Esophagus muscularis mucosa (tissue), 4 donors: ENCODE results near the gene CHRNA1. TPM values are rescaled to one million over a fixed set of nuclear protein-coding genes. Genes with fewer than 3 reads are reported as not detected.
"Not testable (repeated sequence)": the region's sequence is repeated elsewhere in the genome, so short reads cannot be mapped to it uniquely, and the experiment has no call there.

Source experiments
- DNase-seq: peaks from one replicate; pipeline ENCODE4 v3.0.0-alpha.2; 2017; ENCODE audit errors: extremely low spot score
- H3K27ac ChIP-seq, 4 donors: fragments of 200-600 bp; sonication (generic); replicated peaks in 1 of 4; 1 replicate in 3 of 4; 2 replicates in 1 of 4; pipeline ENCODE4 v1.5.1; 2016 to 2019; ENCODE audit warnings: mild to moderate bottlenecking in 1 of 4
- H3K27me3 ChIP-seq, 4 donors: fragments of 200-600 bp; sonication (generic); one replicate each; pipeline versions ENCODE4 v1.5.1 to v1.6.0; 2016 to 2019
- H3K36me3 ChIP-seq, 4 donors: fragments of 200-600 bp; sonication (generic); one replicate each; pipeline ENCODE4 v1.5.1; 2016 to 2019
- H3K4me1 ChIP-seq, 4 donors: fragments of 200-600 bp; sonication (generic); one replicate each; pipeline ENCODE4 v1.5.1; 2016 to 2019
- H3K4me3 ChIP-seq, 4 donors: fragments of 200-600 bp; sonication (generic); 1 replicate in 2 of 4; 2 replicates in 2 of 4; pipeline ENCODE4 v1.5.1; 2016 to 2019; ENCODE audit warnings: mild to moderate bottlenecking in 4 of 4, moderate library complexity in 1 of 4
- H3K9me3 ChIP-seq, 4 donors: fragments of 200-600 bp; sonication (generic); 1 replicate in 3 of 4; 2 replicates in 1 of 4; pipeline ENCODE4 v1.5.1; 2016 to 2019
- CTCF ChIP-seq, 3 experiments: fragments of 200-600 bp in 2 of 3; fragments of 450-650 bp in 1 of 3; sonication (generic) in 2 of 3; IDR thresholded peaks; one replicate each; pipeline ENCODE4 v1.5.1; 2017 to 2019; ENCODE audit warnings: antibody characterized with exemption in 3 of 3, mild to moderate bottlenecking in 2 of 3, moderate library complexity in 1 of 3
- EP300 ChIP-seq: sonication (generic); formaldehyde crosslinking; IDR thresholded peaks from one replicate; pipeline ENCODE4 v1.6.1; 2017; ENCODE audit warnings: antibody characterized with exemption
- POLR2A ChIP-seq: fragments of 450-650 bp; IDR thresholded peaks from one replicate; pipeline ENCODE4 v1.6.1; 2017; ENCODE audit warnings: antibody characterized with exemption, moderate library complexity, mild to moderate bottlenecking, low read depth
- POLR2AphosphoS5 ChIP-seq, 2 donors: sonication (generic); formaldehyde crosslinking; IDR thresholded peaks; one replicate each; pipeline ENCODE4 v1.6.1; 2017; ENCODE audit warnings: antibody characterized with exemption in 2 of 2
- WGBS: methylation state at CpG from one replicate; pipeline ENCODE4 v1.1.5; 2018; 5-methylcytosine and 5-hydroxymethylcytosine counted together
- intact Hi-C: fragments of 100-400 bp; cut with DNase I; formaldehyde crosslinking; loops from one replicate; pipeline ENCODE4 v1.15.1; 2023
- total RNA-seq, 4 donors: library from RNA; depleted of rRNA; stranded (reverse); fragments of >200 nt; gene quantifications; one replicate each; pipeline versions ENCODE4 v1.1.0 to v1.2.1, GENCODE V29; 2016

The CHRNA1 gene
- total RNA-seq, 4 donors from 2014 or later, result not detected

- intact Hi-C loops, result no loop called here
- Histone ChIP-seq H3K27me3 (no peaks in the 10 kb centered on the region), H3K27ac (no peak overlapping the region), H3K4me1 (no peaks in the 10 kb centered on the region), H3K4me3 (no peak overlapping the region), H3K9me3 (peaks cover 0 to 3% (median 0%) of the 10 kb centered on the region in 4 donors), H3K36me3 (no peaks in the 10 kb centered on the region)
- no peak for DNase-seq
- 38% methylated on average over 4 of the region's 4 CpGs for WGBS
- no peak for TF ChIP-seq EP300
These were observed 45.7 kb downstream of the CHRNA1 start for GRCh38 chr2:174718591-174718990.

- no peak for DNase-seq
- TF ChIP-seq POLR2A, result no peak
- WGBS, result 80% methylated on average over 3 of the region's 3 CpGs
These were observed 46.4 kb downstream of the CHRNA1 start for GRCh38 chr2:174717916-174718315.

GRCh38 chr2:174717273-174717672 lies 47.0 kb downstream of the CHRNA1 start:
- no peaks in the 10 kb centered on the region for H3K36me3 ChIP-seq
- TF ChIP-seq EP300 (no peak), CTCF (IDR thresholded peaks at IDR 0.05) (no peak), POLR2AphosphoS5 (IDR thresholded peaks at IDR 0.05) (no peak), POLR2A (no peak)
- no peak overlapping the region for H3K4me3 ChIP-seq
- H3K27ac ChIP-seq, result no peak overlapping the region
- intact Hi-C loops, result no loop called here
- no peaks in the 10 kb centered on the region for H3K27me3 ChIP-seq
- H3K4me1 ChIP-seq, result no peaks in the 10 kb centered on the region
- H3K9me3 ChIP-seq, result peaks cover 0 to 3% (median 0%) of the 10 kb centered on the region in 4 donors
- no peak for DNase-seq
- 86% methylated on average over 6 of the region's 6 CpGs for WGBS

More at GRCh38 chr2:174717916-174718315, 46.4 kb downstream of the CHRNA1 start:
- Histone ChIP-seq H3K27ac (no peak overlapping the region), H3K9me3 (peaks cover 0 to 3% (median 0%) of the 10 kb centered on the region in 4 donors), H3K36me3 (no peaks in the 10 kb centered on the region), H3K4me1 (no peaks in the 10 kb centered on the region), H3K4me3 (no peak overlapping the region), H3K27me3 (no peaks in the 10 kb centered on the region)
- intact Hi-C loops, result no loop called here

- TF ChIP-seq CTCF (IDR thresholded peaks at IDR 0.05) (no peak), POLR2AphosphoS5 (IDR thresholded peaks at IDR 0.05) (no peak), EP300 (no peak), POLR2A (no peak)
These were observed 47.5 kb downstream of the CHRNA1 start for GRCh38 chr2:174716785-174717184.

GRCh38 chr2:174713686-174714085 lies 50.6 kb downstream of the CHRNA1 start:
- H3K4me1 ChIP-seq, result no peaks in the 10 kb centered on the region
- intact Hi-C loops, result no loop called here
- H3K4me3 ChIP-seq, result no peak overlapping the region
- peaks cover 0 to 7% (median 0%) of the 10 kb centered on the region in 4 donors for H3K27me3 ChIP-seq
- TF ChIP-seq CTCF (IDR thresholded peaks at IDR 0.05) (no peak), POLR2A (no peak), EP300 (no peak), POLR2AphosphoS5 (IDR thresholded peaks at IDR 0.05) (no peak)
- 88% methylated on average over 2 of the region's 2 CpGs for WGBS
- no peak overlapping the region for H3K27ac ChIP-seq
- H3K36me3 ChIP-seq, result no peaks in the 10 kb centered on the region
- DNase-seq, result no peak
- H3K9me3 ChIP-seq, result no peaks in the 10 kb centered on the region

More at GRCh38 chr2:174716785-174717184, 47.5 kb downstream of the CHRNA1 start:
- Histone ChIP-seq H3K4me1 (no peaks in the 10 kb centered on the region), H3K9me3 (peaks cover 0 to 3% (median 0%) of the 10 kb centered on the region in 4 donors), H3K27ac (no peak overlapping the region), H3K27me3 (no peaks in the 10 kb centered on the region), H3K4me3 (no peak overlapping the region), H3K36me3 (no peaks in the 10 kb centered on the region)
- DNase-seq, result no peak
- intact Hi-C loops, result no loop called here
- WGBS, result 38% methylated on average over 1 of the region's 3 CpGs

- WGBS, result 95% methylated on average over 6 of the region's 6 CpGs
These were observed 53.1 kb downstream of the CHRNA1 start for GRCh38 chr2:174711206-174711605.

GRCh38 chr2:174709416-174710004 lies 54.8 kb downstream of the CHRNA1 start:
- DNase-seq, result not testable (repeated sequence)
- WGBS, result 97% methylated on average over 29 of the region's 32 CpGs

More at GRCh38 chr2:174711206-174711605, 53.1 kb downstream of the CHRNA1 start:
- no peak for TF ChIP-seq POLR2A
- TF ChIP-seq POLR2AphosphoS5 (IDR thresholded peaks at IDR 0.05), result no peak
- TF ChIP-seq EP300, result no peak
- Histone ChIP-seq H3K27me3 (peaks cover 0 to 23% (median 0%) of the 10 kb centered on the region in 4 donors), H3K4me1 (no peaks in the 10 kb centered on the region), H3K4me3 (no peak overlapping the region), H3K9me3 (no peaks in the 10 kb centered on the region), H3K36me3 (no peaks in the 10 kb centered on the region), H3K27ac (no peak overlapping the region)
- intact Hi-C loops, result no loop called here
- DNase-seq, result no peak

More at GRCh38 chr2:174709416-174710004, 54.8 kb downstream of the CHRNA1 start:
- peaks cover 0 to 23% (median 0%) of the 10 kb centered on the region in 4 donors for H3K27me3 ChIP-seq
- H3K27ac ChIP-seq, H3K36me3 ChIP-seq, H3K9me3 ChIP-seq, intact Hi-C loops, H3K4me1 ChIP-seq, H3K4me3 ChIP-seq: not testable (repeated sequence)
